Spleen (tissue), 11 donors: ENCODE measurements around the gene SLC39A11. TPM values are rescaled to one million over a fixed set of nuclear protein-coding genes. Genes with fewer than 3 reads are reported as not detected.

Experiments
- DNase-seq: peaks from one replicate; pipeline ENCODE4 v3.0.0-alpha.2; 2020
- H3K27ac ChIP-seq, 8 donors: fragments of 200-600 bp; sonication (generic) in 7 of 8; 1 replicate in 4 of 8; 2 replicates in 4 of 8; pipeline versions ENCODE4 v1.5.0 to v1.8.0; 2016 to 2021; ENCODE audit warnings: inconsistent platforms in 4 of 8, mild to moderate bottlenecking in 4 of 8, moderate library complexity in 1 of 8
- H3K27me3 ChIP-seq, 7 donors: fragments of 200-600 bp; sonication (generic) in 6 of 7; replicated peaks in 1 of 7; 1 replicate in 4 of 7; 2 replicates in 3 of 7; pipeline versions ENCODE4 v1.5.0 to v1.8.0; 2016 to 2021; ENCODE audit warnings: inconsistent platforms in 3 of 7, mild to moderate bottlenecking in 1 of 7
- H3K36me3 ChIP-seq, 6 donors: fragments of 200-600 bp; sonication (generic) in 5 of 6; 1 replicate in 4 of 6; 2 replicates in 2 of 6; pipeline versions ENCODE4 v1.5.0 to v1.8.0; 2016 to 2021; ENCODE audit warnings: inconsistent platforms in 2 of 6
- H3K4me1 ChIP-seq, 6 donors: fragments of 200-600 bp; sonication (generic) in 5 of 6; 1 replicate in 3 of 6; 2 replicates in 3 of 6; pipeline versions ENCODE4 v1.5.0 to v1.8.0; 2016 to 2021; ENCODE audit warnings: inconsistent platforms in 3 of 6
- H3K4me3 ChIP-seq, 8 donors: fragments of 200-600 bp; sonication (generic) in 7 of 8; 1 replicate in 4 of 8; 2 replicates in 4 of 8; pipeline versions ENCODE4 v1.5.0 to v1.8.0; 2016 to 2021; ENCODE audit warnings: inconsistent platforms in 4 of 8, mild to moderate bottlenecking in 4 of 8, moderate library complexity in 2 of 8
- H3K9me3 ChIP-seq, 8 donors: fragments of 200-600 bp; sonication (generic) in 7 of 8; 1 replicate in 4 of 8; 2 replicates in 4 of 8; pipeline versions ENCODE4 v1.5.0 to v1.8.0; 2016 to 2021; ENCODE audit warnings: inconsistent platforms in 4 of 8
- POLR2A ChIP-seq, 3 donors: fragments of 450-650 bp; IDR thresholded peaks; one replicate each; pipeline ENCODE4 v1.5.1; 2017; ENCODE audit warnings: antibody characterized with exemption in 3 of 3, mild to moderate bottlenecking in 1 of 3
- POLR2AphosphoS5 ChIP-seq, 3 donors: sonication (generic); formaldehyde crosslinking; IDR thresholded peaks; one replicate each; pipeline ENCODE4 v1.5.1; 2017; ENCODE audit warnings: antibody characterized with exemption in 3 of 3
- WGBS, 5 donors: extraction: QIAGEN DNeasy Blood & Tissue Kit in 3 of 5; methylation state at CpG; one replicate each; pipeline versions ENCODE4 v1.1.5 to v1.1.7; 2013 to 2018; 5-methylcytosine and 5-hydroxymethylcytosine counted together
- intact Hi-C: fragments of 100-400 bp; cut with DNase I; formaldehyde crosslinking; loops from one replicate; pipeline ENCODE4 v1.15.0; 2023; ENCODE audit warnings: low total_unique reads
- polyA plus RNA-seq, 3 donors: library from polyadenylated mRNA; stranded (reverse); fragments of 200-250 nt; gene quantifications; one replicate each; pipeline ENCODE4 v1.2.1, GENCODE V29; 2013
- total RNA-seq, 7 donors: library from RNA; depleted of rRNA in 3 of 7; stranded (reverse); fragments of >200 nt in 3 of 7; fragmentation: NEBNext Ultra II Directional in 4 of 7; extraction: Animal tissue kit (Norgen Biotek cat#: 25700) in 4 of 7; gene quantifications; one replicate each; pipeline versions ENCODE4 v1.1.0 to v1.2.1, GENCODE V29; 2016 to 2021
- TF ChIP-seq, protein P1 (sequence below), 11 experiments: fragments of 200-600 bp in 7 of 11; fragments of 450-650 bp in 4 of 11; sonication (generic) in 4 of 11; IDR thresholded peaks in 8 of 11; conservative IDR thresholded peaks in 3 of 11; 1 replicate in 7 of 11; 2 replicates in 4 of 11; pipeline versions ENCODE4 v1.4.0 to v1.8.0; 2016 to 2021; ENCODE audit warnings: antibody characterized with exemption in 11 of 11, inconsistent platforms in 4 of 11, mild to moderate bottlenecking in 1 of 11
- donor health status: healthy with polysubstance abuse.
- donor health status: DM: no; HTN: no; CAD: no; lungs with moderate emphysema.
- donor health status: DM: no; HTN: no; CAD: no.
- donor health status: Bipolar disorder and iron deficiency.
- donor health status: healthy.
- donor health status: DM: no; HTN: no; CAD: no.
- donor health status: DM: yes; HTN: yes; CAD: no.

SLC39A11 gene
- total and polyA plus RNA-seq, 10 donors, result 4.1 to 45.2 (median 27.8) TPM

DNA sequence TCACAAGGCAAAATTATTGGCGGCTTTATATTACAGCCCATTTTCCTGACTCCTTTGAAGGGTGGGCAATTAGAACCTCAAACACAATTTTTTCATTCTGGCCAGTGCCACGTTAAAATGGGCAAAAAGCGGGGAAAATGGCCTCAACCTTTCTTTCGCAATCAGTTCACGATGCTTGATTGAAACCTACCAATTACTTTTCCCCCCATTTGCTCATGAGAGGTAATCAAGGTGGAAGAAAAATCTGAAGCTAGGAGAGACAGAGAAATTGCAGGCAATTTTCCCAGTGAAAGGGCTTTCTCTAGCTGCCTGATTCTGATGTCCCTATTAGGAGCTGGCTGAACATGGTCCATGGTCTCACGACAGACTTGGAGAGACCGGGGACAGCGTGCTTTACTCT lies 215.1 kb downstream of the SLC39A11 start:
- Histone ChIP-seq H3K27ac (no peak overlapping the region), H3K4me3 (no peak overlapping the region), H3K27me3 (no peaks in the 10 kb centered on the region), H3K9me3 (peaks cover 0 to 73% (median 57%) of the 10 kb centered on the region in 8 donors), H3K4me1 (no peaks in the 10 kb centered on the region), H3K36me3 (peaks cover 0 to 73% (median 7%) of the 10 kb centered on the region in 6 donors)
- no peak for DNase-seq
- intact Hi-C loops, result no loop called here
- 97 to 98% (median 97%) methylated on average over 8 of the region's 8 CpGs for whole genome bisulfite sequencing, 5 donors
- TF ChIP-seq, protein P1, sequence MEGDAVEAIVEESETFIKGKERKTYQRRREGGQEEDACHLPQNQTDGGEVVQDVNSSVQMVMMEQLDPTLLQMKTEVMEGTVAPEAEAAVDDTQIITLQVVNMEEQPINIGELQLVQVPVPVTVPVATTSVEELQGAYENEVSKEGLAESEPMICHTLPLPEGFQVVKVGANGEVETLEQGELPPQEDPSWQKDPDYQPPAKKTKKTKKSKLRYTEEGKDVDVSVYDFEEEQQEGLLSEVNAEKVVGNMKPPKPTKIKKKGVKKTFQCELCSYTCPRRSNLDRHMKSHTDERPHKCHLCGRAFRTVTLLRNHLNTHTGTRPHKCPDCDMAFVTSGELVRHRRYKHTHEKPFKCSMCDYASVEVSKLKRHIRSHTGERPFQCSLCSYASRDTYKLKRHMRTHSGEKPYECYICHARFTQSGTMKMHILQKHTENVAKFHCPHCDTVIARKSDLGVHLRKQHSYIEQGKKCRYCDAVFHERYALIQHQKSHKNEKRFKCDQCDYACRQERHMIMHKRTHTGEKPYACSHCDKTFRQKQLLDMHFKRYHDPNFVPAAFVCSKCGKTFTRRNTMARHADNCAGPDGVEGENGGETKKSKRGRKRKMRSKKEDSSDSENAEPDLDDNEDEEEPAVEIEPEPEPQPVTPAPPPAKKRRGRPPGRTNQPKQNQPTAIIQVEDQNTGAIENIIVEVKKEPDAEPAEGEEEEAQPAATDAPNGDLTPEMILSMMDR (IDR thresholded peaks at IDR 0.05 in 8 of 11, conservative IDR thresholded peaks at IDR 0.05 in 3 of 11), result no peak
- TF ChIP-seq POLR2AphosphoS5 (IDR thresholded peaks at IDR 0.05) (no peak), POLR2A (IDR thresholded peaks at IDR 0.05) (no peak)

DNA sequence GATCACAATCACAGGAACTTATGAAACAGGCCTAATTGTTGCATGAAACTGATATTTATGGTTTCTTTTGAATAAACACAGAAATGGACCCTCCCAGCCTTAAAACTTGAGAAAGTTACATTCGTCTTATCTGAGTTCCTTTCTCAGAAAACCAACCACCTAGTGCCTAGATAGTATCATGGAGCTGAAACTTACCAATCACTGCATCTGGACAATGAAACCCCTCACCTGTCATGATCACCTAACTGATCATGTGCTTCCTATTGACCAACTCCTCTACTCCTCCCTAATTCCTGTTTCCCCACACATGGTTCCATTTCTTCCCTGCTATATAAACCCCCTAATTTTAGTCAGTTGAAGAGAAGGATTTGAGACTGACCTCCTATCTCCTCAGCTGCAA lies 216.1 kb downstream of the SLC39A11 start:
- peaks cover 0 to 68% (median 7%) of the 10 kb centered on the region in 6 donors for H3K36me3 ChIP-seq
- no peak for DNase-seq
- intact Hi-C loops, result no loop called here
- no peak overlapping the region for H3K27ac ChIP-seq
- peaks cover 0 to 73% (median 57%) of the 10 kb centered on the region in 8 donors for H3K9me3 ChIP-seq
- WGBS, 5 donors, result 95 to 98% (median 96%) methylated on average over 1 of the region's 1 CpG
- H3K4me3 ChIP-seq, result no peak overlapping the region
- H3K27me3 ChIP-seq, result no peaks in the 10 kb centered on the region
- TF ChIP-seq POLR2A (IDR thresholded peaks at IDR 0.05), result no peak
- TF ChIP-seq POLR2AphosphoS5 (IDR thresholded peaks at IDR 0.05), result no peak
- TF ChIP-seq, protein P1 (IDR thresholded peaks at IDR 0.05 in 8 of 11, conservative IDR thresholded peaks at IDR 0.05 in 3 of 11), result no peak
- H3K4me1 ChIP-seq, result no peaks in the 10 kb centered on the region

DNA sequence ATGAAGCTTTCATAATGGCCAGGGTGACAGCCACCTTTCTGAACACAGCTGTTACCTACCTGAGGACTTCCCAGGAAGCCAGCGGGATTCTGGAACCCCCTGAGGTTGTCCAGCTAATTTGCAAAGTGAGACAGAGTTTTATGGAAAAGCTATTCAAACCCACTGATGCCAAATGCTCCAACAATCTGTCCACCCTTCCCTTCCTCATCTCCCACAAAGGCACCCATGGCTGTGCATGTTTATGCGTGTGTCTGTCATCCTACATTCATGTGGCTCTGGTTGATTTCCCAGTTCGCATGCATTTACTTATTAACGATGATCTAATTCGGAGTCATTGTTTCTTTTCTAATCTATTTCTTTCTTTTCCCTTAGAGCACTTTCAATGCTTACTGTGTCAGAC lies 217.1 kb downstream of the SLC39A11 start:
- WGBS, 5 donors, result 77 to 98% (median 78%) methylated on average over 5 of the region's 5 CpGs
- TF ChIP-seq POLR2A (IDR thresholded peaks at IDR 0.05) (no peak), POLR2AphosphoS5 (IDR thresholded peaks at IDR 0.05) (no peak)
- TF ChIP-seq, protein P1 (IDR thresholded peaks at IDR 0.05 in 8 of 11, conservative IDR thresholded peaks at IDR 0.05 in 3 of 11), result no peak

DNA sequence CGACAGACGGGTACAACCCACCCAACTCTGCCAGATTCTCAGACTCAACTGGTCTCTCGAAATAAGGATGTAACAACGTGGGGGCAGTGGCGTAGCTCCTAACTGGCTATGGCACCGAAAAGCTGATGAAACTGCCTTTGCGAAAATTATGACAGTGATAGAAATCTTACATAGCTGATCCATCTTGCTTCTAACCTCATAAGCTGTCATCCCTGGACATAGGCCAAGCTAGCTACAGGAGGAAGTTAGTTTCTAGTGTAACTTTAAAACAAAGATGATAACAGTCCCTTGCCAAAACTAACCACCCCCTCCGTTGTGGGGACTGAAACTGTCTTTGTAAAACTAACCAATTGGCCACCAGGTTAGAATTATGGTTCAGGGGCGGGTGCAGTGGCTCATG lies 220.1 kb downstream of the SLC39A11 start:
- DNase-seq, result no peak
- no peak overlapping the region for H3K27ac ChIP-seq
- H3K36me3 ChIP-seq, result peaks cover 0 to 37% (median 4%) of the 10 kb centered on the region in 6 donors
- 76 to 95% (median 92%) methylated on average over 9 of the region's 9 CpGs for WGBS, 5 donors
- intact Hi-C loops, result no loop called here
- no peaks in the 10 kb centered on the region for H3K4me1 ChIP-seq
- H3K27me3 ChIP-seq, result no peaks in the 10 kb centered on the region
- no peak overlapping the region for H3K4me3 ChIP-seq
- H3K9me3 ChIP-seq, result peaks cover 0 to 35% (median 21%) of the 10 kb centered on the region in 8 donors
- TF ChIP-seq POLR2A (IDR thresholded peaks at IDR 0.05) (no peak), POLR2AphosphoS5 (IDR thresholded peaks at IDR 0.05) (no peak)
- TF ChIP-seq, protein P1 (IDR thresholded peaks at IDR 0.05 in 8 of 11, conservative IDR thresholded peaks at IDR 0.05 in 3 of 11), result no peak

More for the DNA sequence above, 217.1 kb downstream of the SLC39A11 start:
- Histone ChIP-seq H3K9me3 (peaks cover 0 to 65% (median 50%) of the 10 kb centered on the region in 8 donors), H3K27me3 (no peaks in the 10 kb centered on the region), H3K4me3 (no peak overlapping the region), H3K4me1 (no peaks in the 10 kb centered on the region), H3K36me3 (peaks cover 0 to 60% (median 5%) of the 10 kb centered on the region in 6 donors), H3K27ac (no peak overlapping the region)
- no peak for DNase-seq
- intact Hi-C loops, result no loop called here
